Measurements from ENCODE around the gene FAM3D. TPM values are rescaled to one million over a fixed set of nuclear protein-coding genes. Genes with fewer than 3 reads are reported as not detected.

Gene FAM3D
- total RNA-seq, 1 donor = not detected

GRCh38 chr3:58672880-58673279, 6.3 kb upstream of the FAM3D start:
- Histone ChIP-seq H3K27me3 (ENCODE audit: insufficient read depth, low read length) (no peaks in the 10 kb centered on the region), H3K4me3 (ENCODE audit: low read length) (no peak overlapping the region), H3K4me1 (ENCODE audit: insufficient read depth, low read length) (no peaks in the 10 kb centered on the region), H3K9me3 (ENCODE audit: low read depth, low read length) (no peaks in the 10 kb centered on the region)

DNA sequence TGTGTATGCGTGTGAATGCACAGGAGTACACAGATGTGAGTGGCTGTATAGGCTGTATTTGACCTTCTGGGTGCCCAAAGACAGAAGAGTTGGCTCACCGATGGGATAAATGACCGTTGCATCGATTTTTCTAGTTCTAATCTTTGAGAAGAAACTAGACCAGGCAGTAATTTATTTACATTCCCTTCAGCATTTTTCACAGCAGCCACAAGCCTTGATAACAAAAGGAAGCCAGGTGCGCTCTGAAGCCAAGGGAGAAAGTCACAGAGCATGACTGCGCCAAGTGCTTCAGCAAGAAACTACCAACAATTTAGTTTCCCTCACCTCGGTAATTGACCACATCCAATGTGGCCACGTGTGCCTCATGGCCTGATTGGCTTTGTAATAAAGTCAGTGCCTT, 5.9 kb upstream of the FAM3D start:
- H3K4me3 ChIP-seq (ENCODE audit: low read length) = no peak overlapping the region
- H3K4me1 ChIP-seq (ENCODE audit: insufficient read depth, low read length) = no peaks in the 10 kb centered on the region
- no peaks in the 10 kb centered on the region for H3K9me3 ChIP-seq (ENCODE audit: low read depth, low read length)
- H3K27me3 ChIP-seq (ENCODE audit: insufficient read depth, low read length) = no peaks in the 10 kb centered on the region

DNA sequence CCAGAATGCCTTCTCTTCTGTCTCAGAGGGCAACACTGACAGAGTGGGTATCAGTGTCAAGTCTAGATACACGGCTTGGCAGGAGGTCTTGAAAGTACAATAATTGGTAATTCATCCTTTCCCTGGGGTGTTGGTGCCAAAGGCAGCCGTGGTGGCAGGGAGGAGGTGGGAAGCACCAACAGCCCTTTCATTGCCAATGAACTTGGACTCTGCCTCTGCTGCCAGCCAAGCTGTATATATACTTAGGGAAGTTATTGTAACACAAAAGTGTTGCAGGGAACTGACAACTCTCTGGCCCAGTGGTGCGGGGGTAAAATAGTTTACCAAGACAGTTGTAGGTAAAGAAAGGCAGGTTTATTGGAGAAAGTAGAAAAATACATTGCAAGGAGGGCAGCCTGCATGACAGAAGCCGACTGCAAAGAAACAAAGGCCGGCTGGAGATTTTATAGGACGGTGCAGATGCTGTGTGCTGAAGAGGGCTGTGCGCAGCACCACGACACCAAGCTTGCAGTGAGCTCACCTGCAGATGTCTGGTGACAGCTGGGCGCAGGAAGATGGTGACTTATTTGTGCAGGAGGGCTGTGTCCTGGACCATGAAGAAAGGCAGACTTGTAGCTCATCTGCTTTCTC, 4.0 kb upstream of the FAM3D start:
- H3K4me1 ChIP-seq (ENCODE audit: insufficient read depth, low read length) = peaks cover 8% of the 10 kb centered on the region
- H3K4me3 ChIP-seq (ENCODE audit: low read length) = no peak overlapping the region
- H3K27me3 ChIP-seq (ENCODE audit: insufficient read depth, low read length) = no peaks in the 10 kb centered on the region
- H3K9me3 ChIP-seq (ENCODE audit: low read depth, low read length) = no peaks in the 10 kb centered on the region

- Histone ChIP-seq H3K4me3 (ENCODE audit: low read length) (no peak overlapping the region), H3K27me3 (ENCODE audit: insufficient read depth, low read length) (no peaks in the 10 kb centered on the region), H3K9me3 (ENCODE audit: low read depth, low read length) (no peaks in the 10 kb centered on the region), H3K4me1 (ENCODE audit: insufficient read depth, low read length) (peaks cover 8% of the 10 kb centered on the region)
Measured at GRCh38 chr3:58668247-58668646, 1.7 kb upstream of the FAM3D start.

- H3K4me3 ChIP-seq (ENCODE audit: low read length) = no peak overlapping the region
- H3K27me3 ChIP-seq (ENCODE audit: insufficient read depth, low read length) = no peaks in the 10 kb centered on the region
- H3K4me1 ChIP-seq (ENCODE audit: insufficient read depth, low read length) = peaks cover 8% of the 10 kb centered on the region
- no peaks in the 10 kb centered on the region for H3K9me3 ChIP-seq (ENCODE audit: low read depth, low read length)
Measured at GRCh38 chr3:58667704-58668103, 1.1 kb upstream of the FAM3D start.

GRCh38 chr3:58667229-58667628, 655 bp upstream of the FAM3D start:
- Histone ChIP-seq H3K9me3 (ENCODE audit: low read depth, low read length) (no peaks in the 10 kb centered on the region), H3K4me1 (ENCODE audit: insufficient read depth, low read length) (peaks cover 8% of the 10 kb centered on the region), H3K27me3 (ENCODE audit: insufficient read depth, low read length) (no peaks in the 10 kb centered on the region), H3K4me3 (ENCODE audit: low read length) (no peak overlapping the region)

GRCh38 chr3:58665405-58665804, 1.2 kb downstream of the FAM3D start:
- H3K27me3 ChIP-seq (ENCODE audit: insufficient read depth, low read length) = no peaks in the 10 kb centered on the region
- no peak overlapping the region for H3K4me3 ChIP-seq (ENCODE audit: low read length)
- H3K9me3 ChIP-seq (ENCODE audit: low read depth, low read length) = no peaks in the 10 kb centered on the region
- H3K4me1 ChIP-seq (ENCODE audit: insufficient read depth, low read length) = peaks cover 8% of the 10 kb centered on the region

- Histone ChIP-seq H3K4me1 (ENCODE audit: insufficient read depth, low read length) (peaks cover 8% of the 10 kb centered on the region), H3K4me3 (ENCODE audit: low read length) (no peak overlapping the region), H3K27me3 (ENCODE audit: insufficient read depth, low read length) (no peaks in the 10 kb centered on the region), H3K9me3 (ENCODE audit: low read depth, low read length) (no peaks in the 10 kb centered on the region)
Measured at GRCh38 chr3:58664611-58665010, 2.0 kb downstream of the FAM3D start.

GRCh38 chr3:58661836-58662420, 4.6 kb downstream of the FAM3D start:
- Histone ChIP-seq H3K27me3 (ENCODE audit: insufficient read depth, low read length) (no peaks in the 10 kb centered on the region), H3K4me3 (ENCODE audit: low read length) (no peak overlapping the region), H3K9me3 (ENCODE audit: low read depth, low read length) (no peaks in the 10 kb centered on the region), H3K4me1 (ENCODE audit: insufficient read depth, low read length) (peaks cover 7% of the 10 kb centered on the region)

- H3K27me3 ChIP-seq (ENCODE audit: insufficient read depth, low read length) = no peaks in the 10 kb centered on the region
- H3K4me1 ChIP-seq (ENCODE audit: insufficient read depth, low read length) = no peaks in the 10 kb centered on the region
- no peaks in the 10 kb centered on the region for H3K9me3 ChIP-seq (ENCODE audit: low read depth, low read length)
- no peak overlapping the region for H3K4me3 ChIP-seq (ENCODE audit: low read length)
Measured at GRCh38 chr3:58660998-58661397, 5.6 kb downstream of the FAM3D start.

DNA sequence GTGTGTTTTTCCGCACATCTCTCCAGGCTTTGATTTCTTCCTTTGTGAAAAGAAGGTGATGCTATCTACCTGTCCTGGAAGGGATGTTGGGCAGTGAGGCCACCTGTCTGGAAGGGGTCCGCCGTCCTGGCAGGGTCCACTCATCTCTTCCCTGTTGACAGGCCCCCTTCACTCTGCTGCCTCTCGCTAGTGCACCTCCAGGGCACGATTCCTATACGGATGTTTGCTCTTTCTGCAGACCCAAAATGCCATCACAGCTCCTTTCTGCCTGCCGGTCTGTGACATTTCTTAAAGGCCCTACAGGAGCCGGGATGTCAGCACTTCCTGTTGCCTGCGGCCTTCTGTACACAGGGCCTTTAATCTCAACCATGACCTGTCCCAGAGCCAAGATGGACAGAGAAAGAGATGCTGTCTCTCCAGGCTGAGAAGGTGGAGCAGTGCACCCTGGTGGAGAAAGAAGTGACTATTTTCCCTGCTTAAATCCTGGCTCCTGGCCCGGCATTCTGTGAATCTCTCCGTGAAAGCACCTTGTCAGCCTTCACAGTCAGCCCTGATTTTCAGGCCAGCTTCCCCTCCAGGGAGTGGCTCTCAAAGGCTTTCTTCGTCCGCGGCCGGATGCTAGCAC, 7.4 kb downstream of the FAM3D start:
- no peak overlapping the region for H3K4me3 ChIP-seq (ENCODE audit: low read length)
- no peaks in the 10 kb centered on the region for H3K27me3 ChIP-seq (ENCODE audit: insufficient read depth, low read length)
- no peaks in the 10 kb centered on the region for H3K9me3 ChIP-seq (ENCODE audit: low read depth, low read length)
- H3K4me1 ChIP-seq (ENCODE audit: insufficient read depth, low read length) = no peaks in the 10 kb centered on the region

DNA sequence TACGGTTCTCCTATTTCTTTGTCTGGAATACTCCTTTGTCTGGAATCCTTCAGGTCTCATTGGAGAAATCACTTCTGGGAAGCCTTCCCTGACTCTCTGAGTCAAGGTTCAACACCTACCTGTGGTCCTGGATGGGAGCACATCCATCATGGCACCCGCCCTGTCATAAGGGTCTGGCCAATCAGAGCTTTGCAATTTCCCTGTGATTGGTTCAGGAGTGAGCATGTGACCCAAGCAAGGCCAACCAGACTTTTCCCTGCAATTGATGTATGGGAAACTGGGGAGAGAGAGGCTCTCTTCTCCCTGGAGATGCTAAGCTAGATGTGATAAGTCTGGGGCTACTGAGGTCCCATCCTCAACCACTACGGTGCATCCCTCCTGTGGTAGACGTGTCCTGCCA, 8.1 kb downstream of the FAM3D start:
- Histone ChIP-seq H3K4me3 (ENCODE audit: low read length) (no peak overlapping the region), H3K4me1 (ENCODE audit: insufficient read depth, low read length) (no peaks in the 10 kb centered on the region), H3K27me3 (ENCODE audit: insufficient read depth, low read length) (no peaks in the 10 kb centered on the region), H3K9me3 (ENCODE audit: low read depth, low read length) (no peaks in the 10 kb centered on the region)

- H3K9me3 ChIP-seq (ENCODE audit: low read depth, low read length) = no peaks in the 10 kb centered on the region
- H3K4me3 ChIP-seq (ENCODE audit: low read length) = no peak overlapping the region
- no peaks in the 10 kb centered on the region for H3K27me3 ChIP-seq (ENCODE audit: insufficient read depth, low read length)
- H3K4me1 ChIP-seq (ENCODE audit: insufficient read depth, low read length) = no peaks in the 10 kb centered on the region
Measured at GRCh38 chr3:58657571-58658141, 8.9 kb downstream of the FAM3D start.

- H3K27me3 ChIP-seq (ENCODE audit: insufficient read depth, low read length) = no peaks in the 10 kb centered on the region
- no peak overlapping the region for H3K4me3 ChIP-seq (ENCODE audit: low read length)
- H3K4me1 ChIP-seq (ENCODE audit: insufficient read depth, low read length) = no peaks in the 10 kb centered on the region
- no peaks in the 10 kb centered on the region for H3K9me3 ChIP-seq (ENCODE audit: low read depth, low read length)
Measured at GRCh38 chr3:58657036-58657520, 9.5 kb downstream of the FAM3D start.

- no peaks in the 10 kb centered on the region for H3K9me3 ChIP-seq (ENCODE audit: low read depth, low read length)
- H3K27me3 ChIP-seq (ENCODE audit: insufficient read depth, low read length) = no peaks in the 10 kb centered on the region
- no peak overlapping the region for H3K4me3 ChIP-seq (ENCODE audit: low read length)
- no peaks in the 10 kb centered on the region for H3K4me1 ChIP-seq (ENCODE audit: insufficient read depth, low read length)
Measured at GRCh38 chr3:58656631-58657030, 9.9 kb downstream of the FAM3D start.

All from mononuclear cell (primary cell).